ENCODE data around the gene RHOC.

RHOC gene

DNA sequence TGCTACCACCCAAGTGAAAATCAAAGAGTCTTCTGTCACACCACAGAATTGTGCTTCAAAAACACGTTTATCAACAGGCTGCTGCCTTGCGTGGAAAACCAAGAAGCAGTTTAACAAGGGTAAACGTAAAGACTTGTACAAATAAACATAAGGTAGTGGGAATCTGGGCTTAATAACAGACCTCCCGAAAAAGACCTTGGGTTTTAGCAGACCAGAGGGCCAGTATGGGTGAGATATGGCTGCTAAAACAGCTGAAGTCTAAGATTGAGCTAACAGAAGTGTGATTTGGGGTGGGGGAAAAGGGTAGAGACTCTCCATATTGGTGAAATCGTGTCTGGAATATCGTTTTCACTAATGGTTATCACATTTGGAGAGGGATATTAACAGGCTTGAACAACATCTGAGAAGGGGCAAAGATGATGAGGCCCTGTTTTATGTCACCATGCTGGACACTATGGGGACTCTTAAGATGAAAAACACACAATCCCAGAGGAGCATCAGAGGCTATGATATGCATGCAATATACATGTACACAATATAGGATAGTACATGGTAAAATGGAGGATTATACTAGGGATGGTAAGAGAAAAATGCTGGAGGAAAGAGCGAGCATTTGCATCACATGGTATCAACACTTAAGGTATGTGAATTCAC is 31.1 kb downstream of the RHOC start:
- no peak for DNase-seq

GRCh38 chr1:112674986-112675727 is 31.8 kb downstream of the RHOC start:
- peak; percentile 57 for DNase-seq

- DNase-seq: peak; percentile 57
Measured at GRCh38 chr1:112674440-112674985, 32.4 kb downstream of the RHOC start, which contains the start of gene MOV10. Gene MOV10, plus strand, starts transcription at chr1:112674659. Its CDS starts 254 bp downstream, at chr1:112674913.

- no peak for DNase-seq
Measured at GRCh38 chr1:112673592-112674439, 33.1 kb downstream of the RHOC start.

GRCh38 chr1:112672842-112673241 is 34.1 kb downstream of the RHOC start:
- no peak for DNase-seq

DNA sequence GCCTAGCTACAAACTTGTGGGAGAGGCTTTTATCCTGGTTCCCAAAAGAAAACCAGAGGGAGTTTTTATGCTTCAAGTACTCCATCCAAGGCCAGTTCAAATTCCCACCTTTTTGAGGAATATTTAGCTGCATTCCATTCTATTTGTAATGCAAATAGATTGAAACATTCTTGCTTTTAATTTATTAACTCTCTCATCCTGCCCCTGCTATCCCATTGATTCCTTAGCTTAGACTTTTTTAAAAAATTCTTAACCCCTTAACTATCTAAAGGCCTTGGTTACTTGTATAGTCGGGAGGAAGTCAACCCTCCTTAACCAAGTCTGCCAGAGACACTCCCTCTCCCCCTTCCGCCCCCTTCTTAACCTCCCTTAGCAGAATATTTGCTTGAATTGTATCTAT is 34.9 kb downstream of the RHOC start:
- no peak for DNase-seq

- no peak for DNase-seq
Measured at GRCh38 chr1:112666946-112667345, 40.0 kb downstream of the RHOC start.

- no peak for DNase-seq
Measured at GRCh38 chr1:112665857-112666256, 41.1 kb downstream of the RHOC start.

DNA sequence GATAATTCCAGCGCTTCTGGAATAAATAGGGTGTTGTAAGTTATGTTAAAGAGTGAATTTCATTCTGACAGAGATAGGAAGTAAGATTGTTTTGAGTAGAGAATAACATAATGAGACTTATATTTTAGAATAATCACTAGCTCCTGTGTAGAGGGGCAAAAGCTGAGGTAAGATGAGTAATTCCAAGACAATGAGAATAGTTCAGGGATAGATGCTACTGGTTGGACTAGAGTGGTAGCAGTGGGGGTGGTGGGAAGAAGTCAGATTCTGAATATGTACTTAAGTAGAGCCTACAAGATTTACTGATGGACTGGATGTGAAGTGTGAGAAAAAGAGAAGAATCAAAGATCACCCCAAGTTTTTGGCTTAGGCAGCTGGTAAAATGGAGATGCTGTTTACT is 55.7 kb downstream of the RHOC start:
- DNase-seq: no peak
